PFSK-1 (cell line): ENCODE measurements around the gene MRPS25.

ENCODE experiments used
- FOXP2 ChIP-seq: optimal IDR thresholded peaks from 2 replicates; pipeline ENCODE3; 2011; ENCODE audit warnings: borderline replicate concordance, control low read depth, inconsistent platforms; ENCODE audit not compliant: insufficient read depth; ENCODE audit errors: extremely low read length, extremely low read depth
- POLR2AphosphoS5 ChIP-seq: IDR thresholded peaks from 2 replicates; pipeline ENCODE4 v1.6.1; 2012; ENCODE audit warnings: low read depth, mild to moderate bottlenecking, control low read depth, low read length, moderate library complexity
- SIN3A ChIP-seq: IDR thresholded peaks from 2 replicates; pipeline ENCODE4 v1.6.1; 2012; ENCODE audit warnings: mild to moderate bottlenecking, low read length, moderate library complexity, borderline replicate concordance; ENCODE audit not compliant: insufficient read depth
- TAF1 ChIP-seq: IDR thresholded peaks from 2 replicates; pipeline ENCODE4 v1.6.1; 2012; ENCODE audit warnings: low read length, control low read depth, borderline replicate concordance; ENCODE audit not compliant: insufficient read depth
- TF ChIP-seq, protein P1 (sequence below), 2 experiments: IDR thresholded peaks; 2 replicates each; pipeline versions ENCODE4 v1.6.1 to v1.8.0; 2011 to 2012; ENCODE audit warnings: low read depth in 2 of 2, low read length in 2 of 2, control low read depth in 1 of 2, inconsistent platforms in 1 of 2, mild to moderate bottlenecking in 1 of 2, moderate library complexity in 1 of 2; ENCODE audit not compliant: insufficient read depth in 1 of 2

Gene MRPS25

DNA sequence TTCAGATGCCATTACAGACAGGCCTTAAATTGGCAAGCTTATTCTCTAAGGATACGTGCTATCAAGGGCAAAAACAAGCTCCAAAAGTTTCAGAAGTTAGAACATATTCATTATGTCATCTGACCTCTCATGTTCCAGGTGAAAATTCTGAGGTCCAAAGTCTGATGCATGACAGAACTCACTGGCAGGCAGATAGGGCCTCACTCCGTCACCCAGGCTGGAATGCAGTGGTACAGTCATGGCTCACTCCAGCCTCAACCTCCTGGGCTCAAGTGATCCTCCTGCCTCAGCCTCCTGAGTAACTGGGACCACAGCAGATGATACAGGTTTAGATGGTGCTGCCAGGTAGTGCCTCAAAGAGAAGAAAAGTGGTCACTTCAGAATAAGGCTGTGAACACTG is 15.5 kb downstream of the MRPS25 start:
- TF ChIP-seq POLR2AphosphoS5 = no peak
- TF ChIP-seq SIN3A = no peak
- TF ChIP-seq TAF1 = no peak
- TF ChIP-seq FOXP2 = no peak
- TF ChIP-seq, protein P1, sequence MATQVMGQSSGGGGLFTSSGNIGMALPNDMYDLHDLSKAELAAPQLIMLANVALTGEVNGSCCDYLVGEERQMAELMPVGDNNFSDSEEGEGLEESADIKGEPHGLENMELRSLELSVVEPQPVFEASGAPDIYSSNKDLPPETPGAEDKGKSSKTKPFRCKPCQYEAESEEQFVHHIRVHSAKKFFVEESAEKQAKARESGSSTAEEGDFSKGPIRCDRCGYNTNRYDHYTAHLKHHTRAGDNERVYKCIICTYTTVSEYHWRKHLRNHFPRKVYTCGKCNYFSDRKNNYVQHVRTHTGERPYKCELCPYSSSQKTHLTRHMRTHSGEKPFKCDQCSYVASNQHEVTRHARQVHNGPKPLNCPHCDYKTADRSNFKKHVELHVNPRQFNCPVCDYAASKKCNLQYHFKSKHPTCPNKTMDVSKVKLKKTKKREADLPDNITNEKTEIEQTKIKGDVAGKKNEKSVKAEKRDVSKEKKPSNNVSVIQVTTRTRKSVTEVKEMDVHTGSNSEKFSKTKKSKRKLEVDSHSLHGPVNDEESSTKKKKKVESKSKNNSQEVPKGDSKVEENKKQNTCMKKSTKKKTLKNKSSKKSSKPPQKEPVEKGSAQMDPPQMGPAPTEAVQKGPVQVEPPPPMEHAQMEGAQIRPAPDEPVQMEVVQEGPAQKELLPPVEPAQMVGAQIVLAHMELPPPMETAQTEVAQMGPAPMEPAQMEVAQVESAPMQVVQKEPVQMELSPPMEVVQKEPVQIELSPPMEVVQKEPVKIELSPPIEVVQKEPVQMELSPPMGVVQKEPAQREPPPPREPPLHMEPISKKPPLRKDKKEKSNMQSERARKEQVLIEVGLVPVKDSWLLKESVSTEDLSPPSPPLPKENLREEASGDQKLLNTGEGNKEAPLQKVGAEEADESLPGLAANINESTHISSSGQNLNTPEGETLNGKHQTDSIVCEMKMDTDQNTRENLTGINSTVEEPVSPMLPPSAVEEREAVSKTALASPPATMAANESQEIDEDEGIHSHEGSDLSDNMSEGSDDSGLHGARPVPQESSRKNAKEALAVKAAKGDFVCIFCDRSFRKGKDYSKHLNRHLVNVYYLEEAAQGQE (IDR thresholded peaks at IDR 0.05; ENCODE audit: insufficient read depth in 1 of 2, low read depth in 2 of 2, low read length in 2 of 2) = no peak

DNA sequence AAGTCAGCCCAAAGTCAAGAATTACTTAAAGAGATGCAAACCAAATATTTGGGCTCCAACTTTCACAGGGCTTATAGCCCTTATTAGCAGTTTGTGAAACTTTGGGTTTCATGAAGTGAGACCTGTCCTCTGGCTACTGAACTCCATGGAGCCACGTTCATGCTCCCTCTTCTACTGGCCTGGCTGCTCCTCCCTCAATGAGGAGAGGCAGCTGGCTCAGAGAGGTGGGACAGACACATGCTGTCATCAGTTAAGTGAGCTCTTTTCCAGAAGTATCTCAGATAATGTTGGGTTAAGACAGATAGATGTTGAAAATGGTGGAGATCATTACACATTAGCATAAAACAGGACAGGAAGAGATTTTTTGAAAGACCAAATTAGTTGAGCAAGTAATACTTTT is 19.4 kb downstream of the MRPS25 start:
- TF ChIP-seq, protein P1 (IDR thresholded peaks at IDR 0.05; ENCODE audit: insufficient read depth in 1 of 2, low read depth in 2 of 2, low read length in 2 of 2) = no peak
- no peak for TF ChIP-seq SIN3A
- TF ChIP-seq POLR2AphosphoS5 = no peak
- TF ChIP-seq FOXP2 = no peak
- no peak for TF ChIP-seq TAF1

DNA sequence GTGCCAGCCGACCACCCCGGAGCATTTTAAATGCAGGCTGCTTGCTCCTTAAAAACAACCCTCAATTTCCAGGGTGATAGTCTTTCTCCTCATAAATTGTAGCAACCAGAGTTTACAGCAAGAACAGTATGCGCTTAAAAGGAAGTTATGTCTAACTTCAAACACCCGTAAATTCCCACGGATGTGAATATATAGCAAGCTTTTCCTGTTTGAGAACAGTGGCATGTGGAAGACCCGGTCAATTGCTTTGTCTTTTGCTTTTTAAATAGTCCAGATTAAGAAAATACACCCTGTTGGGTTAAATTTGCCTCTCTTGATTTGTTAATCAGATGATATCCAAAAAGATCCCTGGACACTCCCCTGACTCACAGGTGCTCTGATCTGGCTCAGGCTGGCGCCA is 20.8 kb downstream of the MRPS25 start:
- no peak for TF ChIP-seq POLR2AphosphoS5
- no peak for TF ChIP-seq TAF1
- TF ChIP-seq FOXP2 = no peak
- TF ChIP-seq, protein P1 (IDR thresholded peaks at IDR 0.05; ENCODE audit: insufficient read depth in 1 of 2, low read depth in 2 of 2, low read length in 2 of 2) = no peak
- TF ChIP-seq SIN3A = no peak

DNA sequence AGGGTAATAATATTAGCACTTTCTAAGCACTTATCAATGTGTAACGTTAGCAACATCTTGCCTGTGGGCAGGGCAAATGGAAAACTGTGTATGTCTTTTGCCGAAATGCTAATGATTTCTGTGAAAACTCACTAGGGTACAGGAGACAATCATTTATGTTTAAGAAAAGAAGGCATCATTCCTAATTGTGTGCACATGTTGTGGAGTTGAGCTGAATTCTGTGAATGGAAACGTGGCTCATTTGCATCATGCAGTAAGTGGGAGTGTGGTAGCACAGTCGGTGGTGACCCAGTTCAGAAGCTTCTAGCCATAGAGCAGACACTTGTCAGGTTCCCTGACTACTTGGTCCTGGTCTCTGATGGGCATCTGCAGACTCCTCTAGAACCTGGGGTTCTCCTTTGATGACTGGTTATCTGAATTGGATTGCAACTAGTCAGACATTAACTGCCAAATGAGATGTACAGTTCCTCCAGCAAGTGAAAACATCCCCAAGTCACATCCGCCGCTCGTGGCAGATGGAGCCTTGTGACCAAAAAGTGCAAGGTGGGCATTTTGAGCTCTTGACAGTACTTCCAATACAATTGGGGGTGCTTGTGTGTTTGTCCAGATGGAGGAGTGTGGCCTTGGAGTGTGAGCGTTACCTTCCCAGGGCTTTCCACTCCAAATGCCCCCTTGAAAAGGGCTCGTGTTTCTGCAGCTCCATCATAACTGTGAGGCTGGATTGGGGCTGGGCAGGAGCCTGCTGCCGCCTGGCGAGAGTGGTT is 21.5 kb downstream of the MRPS25 start:
- no peak for TF ChIP-seq FOXP2
- TF ChIP-seq, protein P1 (IDR thresholded peaks at IDR 0.05; ENCODE audit: insufficient read depth in 1 of 2, low read depth in 2 of 2, low read length in 2 of 2) = no peak
- peak; percentile 33; the same call in 1 of the 2 replicates for TF ChIP-seq POLR2AphosphoS5

DNA sequence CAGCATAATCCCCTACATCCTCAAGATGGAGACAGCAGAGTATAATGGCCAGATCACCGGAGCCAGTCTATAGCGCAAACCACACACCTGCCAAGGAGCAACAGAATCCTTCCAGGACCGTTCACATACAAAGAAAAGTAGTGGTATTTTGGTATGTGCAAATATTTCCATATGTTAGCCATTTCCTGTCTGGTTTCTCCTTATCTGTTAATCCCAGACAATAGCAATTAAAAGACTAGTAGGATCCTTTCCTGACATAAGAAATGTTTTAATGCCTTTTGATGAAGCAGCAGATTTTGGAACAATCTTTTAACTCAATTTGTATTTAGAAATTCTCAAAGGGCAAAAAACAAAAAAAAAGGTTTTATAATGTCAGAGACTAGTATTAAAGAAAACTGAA is 22.2 kb downstream of the MRPS25 start:
- no peak for TF ChIP-seq POLR2AphosphoS5
- TF ChIP-seq, protein P1 (IDR thresholded peaks at IDR 0.05; ENCODE audit: insufficient read depth in 1 of 2, low read depth in 2 of 2, low read length in 2 of 2) = no peak
